DOHH2 (cell line): ENCODE results near the gene USP2.

Experiments used
- H3F3A ChIP-seq: fragments of 200-600 bp; sonication (generic), shearing (Covaris generic); 2 replicates; pipeline ENCODE4 v1.6.0; 2016; ENCODE audit warnings: antibody characterized with exemption, mild to moderate bottlenecking; ENCODE audit not compliant: control insufficient read depth, insufficient read depth
- H3K27ac ChIP-seq: fragments of 200-600 bp; sonication (generic); 2 replicates; pipeline ENCODE4 v1.5.1; 2014; ENCODE audit warnings: low read depth, mild to moderate bottlenecking, low read length, moderate library complexity
- H3K27me3 ChIP-seq: fragments of 200-600 bp; sonication (generic); 2 replicates; pipeline ENCODE4 v1.6.1; 2014; ENCODE audit warnings: mild to moderate bottlenecking, low read length, mixed read lengths; ENCODE audit not compliant: control insufficient read depth
- H3K36me3 ChIP-seq: fragments of 200-600 bp; sonication (generic); 2 replicates; pipeline ENCODE4 v1.6.1; 2014; ENCODE audit warnings: mild to moderate bottlenecking, low read length, moderate library complexity, mixed read lengths; ENCODE audit not compliant: control insufficient read depth
- H3K4me1 ChIP-seq: fragments of 200-600 bp; sonication (generic); 2 replicates; pipeline ENCODE4 v1.6.1; 2014; ENCODE audit warnings: mild to moderate bottlenecking, low read length, mixed read lengths; ENCODE audit not compliant: control insufficient read depth
- H3K4me2 ChIP-seq: fragments of 200-600 bp; sonication (generic); 2 replicates; pipeline ENCODE4 v1.6.0; 2014; ENCODE audit warnings: mild to moderate bottlenecking, low read length, moderate library complexity
- H3K4me3 ChIP-seq: fragments of 200-600 bp; sonication (generic); 2 replicates; pipeline ENCODE4 v1.5.1; 2014; ENCODE audit warnings: mild to moderate bottlenecking, low read length, mixed read lengths
- H3K79me2 ChIP-seq: fragments of 200-600 bp; sonication (generic); 2 replicates; pipeline ENCODE4 v1.6.1; 2014; ENCODE audit warnings: mild to moderate bottlenecking, low read length, mixed read lengths; ENCODE audit not compliant: control insufficient read depth
- H3K9me2 ChIP-seq: fragments of 200-600 bp; sonication (generic); replicated peaks from 2 replicates; pipeline ENCODE4 v1.6.1; 2014; ENCODE audit warnings: mild to moderate bottlenecking, low read length, mixed read lengths; ENCODE audit not compliant: control insufficient read depth
- H3K9me3 ChIP-seq: fragments of 200-600 bp; sonication (generic); 2 replicates; pipeline ENCODE4 v1.6.1; 2014; ENCODE audit warnings: antibody characterized with exemption, low read length, mixed read lengths; ENCODE audit not compliant: control insufficient read depth, insufficient read depth
- H4K20me1 ChIP-seq: fragments of 200-600 bp; sonication (generic); 2 replicates; pipeline ENCODE4 v1.6.0; 2014; ENCODE audit warnings: low read depth, mild to moderate bottlenecking, antibody characterized with exemption, low read length, moderate library complexity; ENCODE audit not compliant: control insufficient read depth, insufficient read depth
- CTCF ChIP-seq: fragments of 200-600 bp; sonication (generic); IDR thresholded peaks from one replicate; pipeline ENCODE4 v1.5.1; 2014; ENCODE audit warnings: antibody characterized with exemption, mild to moderate bottlenecking, low read depth, low read length; ENCODE audit not compliant: poor library complexity, severe bottlenecking
- EZH2phosphoT487 ChIP-seq: fragments of 200-600 bp; sonication (generic); IDR thresholded peaks from 2 replicates; pipeline ENCODE4 v1.6.1; 2017; ENCODE audit warnings: borderline replicate concordance, mild to moderate bottlenecking, antibody characterized with exemption, low read length, moderate library complexity, mixed read lengths

Gene USP2

GRCh38 chr11:119323532-119324033 lies 57.9 kb downstream of the USP2 start:
- no peaks in the 10 kb centered on the region for H4K20me1 ChIP-seq
- H3F3A ChIP-seq = peaks cover 6% of the 10 kb centered on the region
- no peak overlapping the region for H3K27ac ChIP-seq
- H3K36me3 ChIP-seq = no peaks in the 10 kb centered on the region
- peak overlapping the region; percentile 41 for H3K4me2 ChIP-seq
- H3K9me3 ChIP-seq = no peaks in the 10 kb centered on the region
- H3K9me2 ChIP-seq = no peaks in the 10 kb centered on the region
- peak; percentile 96 for TF ChIP-seq CTCF
- TF ChIP-seq EZH2phosphoT487 = no peak
- H3K4me1 ChIP-seq = peaks cover 55% of the 10 kb centered on the region
- 0 out of 2 replicates have a peak overlapping the region, but pooled peaks have one; percentile 4 for H3K4me3 ChIP-seq
- H3K27me3 ChIP-seq = no peaks in the 10 kb centered on the region; the same call in 1 of the 2 replicates
- no peaks in the 10 kb centered on the region for H3K79me2 ChIP-seq

DNA sequence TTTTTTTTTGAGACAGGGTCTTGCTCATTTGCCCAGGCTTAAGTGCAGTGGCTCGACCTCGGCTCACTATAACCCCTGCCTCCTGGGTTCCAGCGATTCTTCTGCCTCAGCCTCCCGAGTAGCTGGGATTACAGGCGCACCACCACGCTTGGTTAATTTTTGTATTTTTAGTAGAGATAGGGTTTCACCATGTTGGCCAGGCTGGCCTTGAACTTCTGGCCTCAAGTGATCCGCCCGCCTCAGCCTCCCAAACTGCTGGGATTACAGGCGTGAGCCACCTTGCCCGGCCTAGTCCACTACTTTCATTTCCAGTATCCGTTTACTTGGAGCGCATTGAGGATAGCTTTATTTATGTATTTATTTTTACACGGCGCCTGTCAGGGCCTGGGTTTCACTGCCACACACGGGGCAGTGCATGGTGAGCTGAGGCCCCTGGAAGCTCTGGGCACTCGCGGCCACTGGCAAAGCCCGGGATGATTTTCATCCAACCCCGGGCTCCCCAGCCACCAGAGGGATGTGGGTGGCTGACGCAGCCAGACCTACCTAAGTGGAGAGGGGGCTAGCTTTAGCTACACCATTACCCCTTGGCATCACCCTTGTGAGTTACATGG lies 58.5 kb downstream of the USP2 start:
- TF ChIP-seq CTCF = no peak
- Histone ChIP-seq H3K36me3 (no peaks in the 10 kb centered on the region), H3K4me2 (peak overlapping the region; percentile 66), H3K9me3 (no peaks in the 10 kb centered on the region), H3K79me2 (no peaks in the 10 kb centered on the region), H3K4me3 (no peak overlapping the region), H3K27me3 (peaks cover 1% of the 10 kb centered on the region), H3K9me2 (no peaks in the 10 kb centered on the region), H3K27ac (no peak overlapping the region), H3F3A (peaks cover 6% of the 10 kb centered on the region), H3K4me1 (peaks cover 61% of the 10 kb centered on the region), H4K20me1 (no peaks in the 10 kb centered on the region)

- Histone ChIP-seq H3K27ac (peak overlapping the region; percentile 59; the same call in 1 of the 2 replicates), H3F3A (peaks cover 9% of the 10 kb centered on the region), H3K9me3 (no peaks in the 10 kb centered on the region), H3K36me3 (no peaks in the 10 kb centered on the region), H3K9me2 (no peaks in the 10 kb centered on the region), H3K4me1 (peaks cover 66% of the 10 kb centered on the region), H3K4me2 (peak overlapping the region; percentile 66), H3K79me2 (no peaks in the 10 kb centered on the region), H3K27me3 (peaks cover 8% of the 10 kb centered on the region), H3K4me3 (peak overlapping the region; percentile 64), H4K20me1 (no peaks in the 10 kb centered on the region)
- TF ChIP-seq CTCF (no peak), EZH2phosphoT487 (no peak)
Observed at GRCh38 chr11:119322360-119322739, 59.1 kb downstream of the USP2 start.
